Keratinocyte (primary cell): Measurements from ENCODE around the gene ID4. TPM values are rescaled to one million over a fixed set of nuclear protein-coding genes. Genes with fewer than 3 reads are reported as not detected.

Experiments
- DNase-seq: peaks from one replicate; pipeline ENCODE4 v3.0.0-alpha.2; 2011; ENCODE audit warnings: low read depth, missing footprints, low spot score
- FAIRE-seq: peaks from 2 replicates; lab custom pipeline; 2011; peaks lifted over from hg19 to GRCh38; lab: Jason Lieb, UNC
- H2AFZ ChIP-seq: 2 replicates; pipeline ENCODE4 v1.6.0; 2012; ENCODE audit warnings: low read length, control low read depth, inconsistent platforms; ENCODE audit not compliant: control insufficient read depth
- H3K27ac ChIP-seq: 2 replicates; pipeline ENCODE4 v1.5.1; 2011; ENCODE audit warnings: low read length; ENCODE audit not compliant: control insufficient read depth, insufficient read depth
- H3K27me3 ChIP-seq: 3 replicates; pipeline ENCODE4 v1.6.0; 2011; ENCODE audit warnings: low read length; ENCODE audit not compliant: control insufficient read depth, insufficient read depth; ENCODE audit errors: extremely low read depth
- H3K36me3 ChIP-seq, 2 experiments: 2 replicates in 1 of 2; 3 replicates in 1 of 2; pipeline ENCODE4 v1.5.1; 2011; ENCODE audit warnings: low read length in 2 of 2, mild to moderate bottlenecking in 1 of 2; ENCODE audit not compliant: control insufficient read depth in 2 of 2, insufficient read depth in 2 of 2; ENCODE audit errors: extremely low read depth in 1 of 2
- H3K4me1 ChIP-seq: 3 replicates; pipeline ENCODE4 v1.5.1; 2011; ENCODE audit warnings: low read length; ENCODE audit not compliant: control insufficient read depth, insufficient read depth; ENCODE audit errors: extremely low read depth
- H3K4me2 ChIP-seq: 3 replicates; pipeline ENCODE4 v1.6.0; 2011; ENCODE audit warnings: low read depth, low read length; ENCODE audit not compliant: control insufficient read depth, insufficient read depth; ENCODE audit errors: extremely low read depth
- H3K4me3 ChIP-seq, 3 experiments: fragments of 200-600 bp in 1 of 3; sonication (generic) in 1 of 3; 2 replicates in 2 of 3; 3 replicates in 1 of 3; pipeline ENCODE4 v1.5.1; 2011 to 2016; ENCODE audit warnings: low read length in 3 of 3, mild to moderate bottlenecking in 3 of 3, control low read depth in 2 of 3, inconsistent platforms in 1 of 3, low read depth in 1 of 3, mixed read lengths in 1 of 3, mixed run types in 1 of 3, moderate library complexity in 1 of 3; ENCODE audit not compliant: control insufficient read depth in 2 of 3, insufficient read depth in 2 of 3; ENCODE audit errors: extremely low read depth in 1 of 3
- H3K79me2 ChIP-seq: 2 replicates; pipeline ENCODE4 v1.6.0; 2012; ENCODE audit warnings: low read length; ENCODE audit not compliant: control insufficient read depth, insufficient read depth
- H3K9ac ChIP-seq: 3 replicates; pipeline ENCODE4 v1.6.0; 2011; ENCODE audit warnings: low read length; ENCODE audit not compliant: control insufficient read depth, insufficient read depth; ENCODE audit errors: extremely low read depth
- H3K9me1 ChIP-seq: 3 replicates; pipeline ENCODE4 v1.6.0; 2011; ENCODE audit warnings: low read length; ENCODE audit not compliant: control insufficient read depth, insufficient read depth; ENCODE audit errors: extremely low read depth
- H3K9me3 ChIP-seq: 2 replicates; pipeline ENCODE4 v1.5.1; 2012; ENCODE audit warnings: low read depth, low read length; ENCODE audit not compliant: control insufficient read depth
- H4K20me1 ChIP-seq: 3 replicates; pipeline ENCODE4 v1.6.0; 2011; ENCODE audit warnings: low read length; ENCODE audit not compliant: control insufficient read depth, insufficient read depth; ENCODE audit errors: extremely low read depth
- EZH2 ChIP-seq: IDR thresholded peaks from one replicate; pipeline ENCODE4 v1.6.1; 2012; ENCODE audit warnings: inconsistent platforms, mild to moderate bottlenecking, low read length, moderate library complexity
- dilution Hi-C: fragments of 300-500 bp; cut with MboI; formaldehyde crosslinking; loops from one replicate; pipeline ENCODE4 v1.7.0; 2020; ENCODE audit warnings: low sequenced_read_pairs; ENCODE audit not compliant: extremely low pct_ligation_motif_present
- polyA plus RNA-seq, 5 experiments: library from polyadenylated mRNA; depleted of rRNA in 3 of 5; stranded (reverse) in 3 of 5; stranded (forward) in 1 of 5; unstranded in 1 of 5; fragments of >200 nt; gene quantifications; 1 replicate in 1 of 5; 2 replicates in 3 of 5; 3 replicates in 1 of 5; pipeline versions ENCODE4 v1.2.1 to v1.2.3, GENCODE V29; 2011 to 2012; ENCODE audit warnings: missing spikeins in 2 of 5, low read depth in 1 of 5, low replicate concordance in 1 of 5
- TF ChIP-seq, protein P1 (sequence below), 3 experiments: IDR thresholded peaks in 1 of 3; conservative IDR thresholded peaks in 1 of 3; optimal IDR thresholded peaks in 1 of 3; 2 replicates in 2 of 3; 3 replicates in 1 of 3; pipeline versions ENCODE3 to v1.5.1; 2011; ENCODE audit warnings: low read length in 3 of 3, mild to moderate bottlenecking in 3 of 3, moderate library complexity in 2 of 3, control low read depth in 1 of 3, inconsistent platforms in 1 of 3; ENCODE audit not compliant: insufficient read depth in 2 of 3; ENCODE audit errors: extremely low read depth in 1 of 3

Gene ID4
- polyA plus RNA-seq, 1 donor (not counting 4 experiments of a cell fraction or from before 2014, with no cell fraction given), result 0.41 TPM

DNA sequence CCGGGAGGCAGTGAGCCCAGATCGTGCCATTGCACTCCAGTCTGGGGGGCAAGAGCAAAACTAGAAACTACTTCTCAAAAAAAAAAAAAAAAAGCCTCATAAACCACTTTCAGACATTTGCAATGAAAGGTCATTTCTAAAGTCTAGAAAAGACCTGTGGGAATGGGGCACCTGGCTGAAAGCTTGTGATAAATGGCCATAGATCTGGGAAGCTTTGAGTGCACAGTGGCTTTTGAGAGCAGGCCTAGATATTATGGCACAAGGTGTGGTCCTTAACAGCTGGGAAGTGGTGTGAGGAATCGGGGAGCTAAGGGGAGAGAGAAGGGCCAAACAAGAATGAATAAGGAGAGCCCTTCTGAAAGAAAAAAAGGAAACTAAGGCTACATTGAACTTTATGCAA is 33.2 kb downstream of the ID4 start:
- no peak for DNase-seq

DNA sequence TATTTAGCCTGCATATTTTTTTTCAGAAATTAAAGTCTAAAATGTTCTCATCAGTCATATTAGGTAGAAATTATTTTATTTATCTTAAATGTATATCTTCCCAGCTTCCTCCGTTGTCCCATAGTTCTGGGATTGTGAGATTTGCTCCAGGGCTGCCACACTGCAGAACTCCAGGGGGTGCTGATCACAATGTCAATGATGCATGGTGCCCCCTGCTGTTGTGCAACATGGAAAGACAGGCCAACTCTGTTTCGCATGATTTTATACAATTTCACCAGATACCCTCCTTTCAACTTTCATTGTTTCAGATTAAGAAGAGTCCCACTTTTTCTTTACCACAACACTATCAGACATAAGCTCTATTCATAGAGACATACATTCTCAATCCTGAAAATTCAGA is 35.9 kb downstream of the ID4 start:
- Histone ChIP-seq H3K27me3 (no peaks in the 10 kb centered on the region), H3K9me3 (no peaks in the 10 kb centered on the region), H2AFZ (no peak overlapping the region), H3K36me3 (no peaks in the 10 kb centered on the region), H3K4me3 (no peak overlapping the region), H4K20me1 (no peaks in the 10 kb centered on the region), H3K79me2 (no peaks in the 10 kb centered on the region), H3K27ac (no peak overlapping the region), H3K9me1 (no peaks in the 10 kb centered on the region), H3K4me1 (peaks cover under 1% of the 10 kb centered on the region), H3K9ac (no peak overlapping the region), H3K4me2 (no peak overlapping the region)
- TF ChIP-seq, protein P1, sequence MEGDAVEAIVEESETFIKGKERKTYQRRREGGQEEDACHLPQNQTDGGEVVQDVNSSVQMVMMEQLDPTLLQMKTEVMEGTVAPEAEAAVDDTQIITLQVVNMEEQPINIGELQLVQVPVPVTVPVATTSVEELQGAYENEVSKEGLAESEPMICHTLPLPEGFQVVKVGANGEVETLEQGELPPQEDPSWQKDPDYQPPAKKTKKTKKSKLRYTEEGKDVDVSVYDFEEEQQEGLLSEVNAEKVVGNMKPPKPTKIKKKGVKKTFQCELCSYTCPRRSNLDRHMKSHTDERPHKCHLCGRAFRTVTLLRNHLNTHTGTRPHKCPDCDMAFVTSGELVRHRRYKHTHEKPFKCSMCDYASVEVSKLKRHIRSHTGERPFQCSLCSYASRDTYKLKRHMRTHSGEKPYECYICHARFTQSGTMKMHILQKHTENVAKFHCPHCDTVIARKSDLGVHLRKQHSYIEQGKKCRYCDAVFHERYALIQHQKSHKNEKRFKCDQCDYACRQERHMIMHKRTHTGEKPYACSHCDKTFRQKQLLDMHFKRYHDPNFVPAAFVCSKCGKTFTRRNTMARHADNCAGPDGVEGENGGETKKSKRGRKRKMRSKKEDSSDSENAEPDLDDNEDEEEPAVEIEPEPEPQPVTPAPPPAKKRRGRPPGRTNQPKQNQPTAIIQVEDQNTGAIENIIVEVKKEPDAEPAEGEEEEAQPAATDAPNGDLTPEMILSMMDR (optimal IDR thresholded peaks at IDR 0.05 in 1 of 3, IDR thresholded peaks at IDR 0.05 in 1 of 3, conservative IDR thresholded peaks at IDR 0.05 in 1 of 3; ENCODE audit: extremely low read depth in 1 of 3, insufficient read depth in 2 of 3, low read length in 3 of 3), result peak in 2 of 3 experiments; percentile 11 to 55
- TF ChIP-seq EZH2, result no peak
- dilution Hi-C loops, result no loop called here
- FAIRE-seq (no peak), DNase-seq (no peak)

More for the DNA sequence above, 33.2 kb downstream of the ID4 start:
- Histone ChIP-seq H3K36me3 (no peaks in the 10 kb centered on the region), H2AFZ (no peak overlapping the region), H3K79me2 (no peaks in the 10 kb centered on the region), H3K9ac (no peak overlapping the region), H3K4me3 (no peak overlapping the region), H3K9me1 (no peaks in the 10 kb centered on the region), H3K27me3 (no peaks in the 10 kb centered on the region), H3K9me3 (no peaks in the 10 kb centered on the region), H3K4me1 (peaks cover 12% of the 10 kb centered on the region), H3K4me2 (no peak overlapping the region), H3K27ac (no peak overlapping the region), H4K20me1 (no peaks in the 10 kb centered on the region)
- no peak for TF ChIP-seq EZH2
- TF ChIP-seq, protein P1 (optimal IDR thresholded peaks at IDR 0.05 in 1 of 3, IDR thresholded peaks at IDR 0.05 in 1 of 3, conservative IDR thresholded peaks at IDR 0.05 in 1 of 3; ENCODE audit: extremely low read depth in 1 of 3, insufficient read depth in 2 of 3, low read length in 3 of 3), result no peak
- dilution Hi-C loops, result no loop called here
- FAIRE-seq, result no peak
